ENCODE data around the gene NTNG1.

- TF ChIP-seq, protein P1, sequence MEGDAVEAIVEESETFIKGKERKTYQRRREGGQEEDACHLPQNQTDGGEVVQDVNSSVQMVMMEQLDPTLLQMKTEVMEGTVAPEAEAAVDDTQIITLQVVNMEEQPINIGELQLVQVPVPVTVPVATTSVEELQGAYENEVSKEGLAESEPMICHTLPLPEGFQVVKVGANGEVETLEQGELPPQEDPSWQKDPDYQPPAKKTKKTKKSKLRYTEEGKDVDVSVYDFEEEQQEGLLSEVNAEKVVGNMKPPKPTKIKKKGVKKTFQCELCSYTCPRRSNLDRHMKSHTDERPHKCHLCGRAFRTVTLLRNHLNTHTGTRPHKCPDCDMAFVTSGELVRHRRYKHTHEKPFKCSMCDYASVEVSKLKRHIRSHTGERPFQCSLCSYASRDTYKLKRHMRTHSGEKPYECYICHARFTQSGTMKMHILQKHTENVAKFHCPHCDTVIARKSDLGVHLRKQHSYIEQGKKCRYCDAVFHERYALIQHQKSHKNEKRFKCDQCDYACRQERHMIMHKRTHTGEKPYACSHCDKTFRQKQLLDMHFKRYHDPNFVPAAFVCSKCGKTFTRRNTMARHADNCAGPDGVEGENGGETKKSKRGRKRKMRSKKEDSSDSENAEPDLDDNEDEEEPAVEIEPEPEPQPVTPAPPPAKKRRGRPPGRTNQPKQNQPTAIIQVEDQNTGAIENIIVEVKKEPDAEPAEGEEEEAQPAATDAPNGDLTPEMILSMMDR (IDR thresholded peaks at IDR 0.05; ENCODE audit: control extremely low read depth in 1 of 3, insufficient read depth in 1 of 3, low read depth in 1 of 3, low read length in 3 of 3) = peak; percentile 43 to 89 (median 84)
- TF ChIP-seq FOSL1 (IDR thresholded peaks at IDR 0.05; ENCODE audit: insufficient read depth, low read depth, low read length) = no peak
- 0 out of 2 replicates have a peak, but pooled peaks have one; percentile 4 for TF ChIP-seq TEAD4 (IDR thresholded peaks at IDR 0.05; ENCODE audit: low read depth, low read length)
- TF ChIP-seq JUN (IDR thresholded peaks at IDR 0.05; ENCODE audit: low read depth, low read length) = no peak
- no peak for TF ChIP-seq ATF2 (IDR thresholded peaks at IDR 0.05; ENCODE audit: low read length)
- TF ChIP-seq TAF1 (IDR thresholded peaks at IDR 0.05; ENCODE audit: low read depth, low read length) = no peak
- no peak for TF ChIP-seq BCL11A (IDR thresholded peaks at IDR 0.05; ENCODE audit: low read depth in 2 of 2, low read length in 2 of 2)
- no peak for TF ChIP-seq SIRT6 (IDR thresholded peaks at IDR 0.05; ENCODE audit: low read length)
Measured at GRCh38 chr1:107529511-107530149, 388.8 kb downstream of the NTNG1 start.
